Gastrocnemius medialis (tissue), 4 donors: Measurements from ENCODE around the gene FSIP1.

Experiments
- CTCF ChIP-seq, 5 experiments: fragments of 450-650 bp in 3 of 5; fragments of 200-600 bp in 2 of 5; sonication (generic) in 2 of 5; IDR thresholded peaks in 4 of 5; conservative IDR thresholded peaks in 1 of 5; 1 replicate in 4 of 5; 2 replicates in 1 of 5; pipeline ENCODE4 v1.5.1; 2016 to 2019; ENCODE audit warnings: antibody characterized with exemption in 5 of 5, mild to moderate bottlenecking in 3 of 5, moderate library complexity in 3 of 5
- POLR2A ChIP-seq, 2 donors: fragments of 450-650 bp; IDR thresholded peaks; one replicate each; pipeline ENCODE4 v1.6.1; 2017; ENCODE audit warnings: antibody characterized with exemption in 2 of 2, mild to moderate bottlenecking in 2 of 2, moderate library complexity in 2 of 2

DNA sequence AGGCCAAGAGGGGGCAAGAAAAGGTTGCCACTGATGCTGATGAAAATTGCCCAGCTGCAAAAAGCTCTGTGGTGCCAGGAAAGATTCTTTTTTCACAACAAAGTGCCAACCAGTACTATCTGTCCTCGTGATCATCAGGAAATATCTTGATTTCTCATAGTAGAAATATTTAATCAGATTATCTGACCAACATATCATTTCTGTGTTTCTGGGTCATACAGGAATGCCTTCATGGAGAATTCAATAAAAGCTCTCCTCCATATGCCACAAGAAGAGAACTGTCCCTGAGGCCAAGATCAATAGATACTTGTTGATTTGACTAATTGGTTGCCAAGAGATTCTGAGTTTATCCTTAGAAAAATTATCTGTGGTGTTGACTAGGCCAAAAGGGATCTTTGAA is 63.5 kb downstream of the FSIP1 start:
- TF ChIP-seq CTCF (IDR thresholded peaks at IDR 0.05 in 4 of 5, conservative IDR thresholded peaks at IDR 0.05 in 1 of 5) = no peak
- TF ChIP-seq POLR2A (IDR thresholded peaks at IDR 0.05) = no peak
